ENCODE results near the gene SLC4A1.

SLC4A1 gene

GRCh38 chr17:44267818-44268490, at the start of gene SLC4A1:
SLC4A1 (minus strand) TSS chr17:44268135; CDS start chr17:44262866, 5,269 bp downstream.
- no peak for TF ChIP-seq CTCF (conservative IDR thresholded peaks at IDR 0.05; ENCODE audit: control insufficient read depth, insufficient read depth, low read depth, low read length)
- no peak for DNase-seq (ENCODE audit: low read depth)
- no peak within 1 kb of the TSS for H3K4me3 ChIP-seq (ENCODE audit: control insufficient read depth, low read depth, low read length)

GRCh38 chr17:44317545-44317944, 49.6 kb upstream of the SLC4A1 start:
- no peak overlapping the region for H3K4me3 ChIP-seq (ENCODE audit: control insufficient read depth, low read depth, low read length)
- no peak for TF ChIP-seq CTCF (conservative IDR thresholded peaks at IDR 0.05; ENCODE audit: control insufficient read depth, insufficient read depth, low read depth, low read length)
- DNase-seq (ENCODE audit: low read depth), result no peak

- DNase-seq (ENCODE audit: low read depth), result no peak
- H3K4me3 ChIP-seq (ENCODE audit: control insufficient read depth, low read depth, low read length), result no peak overlapping the region
- TF ChIP-seq CTCF (conservative IDR thresholded peaks at IDR 0.05; ENCODE audit: control insufficient read depth, insufficient read depth, low read depth, low read length), result no peak
Observed at GRCh38 chr17:44315760-44316731, 48.1 kb upstream of the SLC4A1 start.

- DNase-seq (ENCODE audit: low read depth), result no peak
- TF ChIP-seq CTCF (conservative IDR thresholded peaks at IDR 0.05; ENCODE audit: control insufficient read depth, insufficient read depth, low read depth, low read length), result no peak
- no peak overlapping the region for H3K4me3 ChIP-seq (ENCODE audit: control insufficient read depth, low read depth, low read length)
Observed at GRCh38 chr17:44314869-44315661, 47.1 kb upstream of the SLC4A1 start.

GRCh38 chr17:44314524-44314868, 46.6 kb upstream of the SLC4A1 start:
- no peak overlapping the region for H3K4me3 ChIP-seq (ENCODE audit: control insufficient read depth, low read depth, low read length)
- DNase-seq (ENCODE audit: low read depth), result no peak

More at GRCh38 chr17:44314524-44314868, 46.6 kb upstream of the SLC4A1 start:
- TF ChIP-seq CTCF (conservative IDR thresholded peaks at IDR 0.05; ENCODE audit: control insufficient read depth, insufficient read depth, low read depth, low read length), result no peak

All from fibroblast of mammary gland (primary cell).